Naive B cell (primary cell): ENCODE results near the gene LNP1. TPM values are rescaled to one million over a fixed set of nuclear protein-coding genes. Genes with fewer than 3 reads are reported as not detected.

Experiments
- ATAC-seq, 2 donors: fragments of 150-1000 bp; cut with Tn5 transposase; 2 replicates each; pipeline ENCODE4 v1.10.0; 2021; ENCODE audit warnings: low read depth in 2 of 2, mild to moderate bottlenecking in 2 of 2, moderate library complexity in 2 of 2
- DNase-seq: peaks from one replicate; pipeline ENCODE4 v3.0.0; 2022
- H3K27ac Mint-ChIP-seq, 6 donors: one replicate each; pipeline ENCODE4 v1.8.0; 2020 to 2022; ENCODE audit warnings: mild to moderate bottlenecking in 6 of 6, mixed read lengths in 6 of 6, moderate library complexity in 5 of 6, inconsistent platforms in 2 of 6
- H3K27me3 Mint-ChIP-seq, 3 donors: one replicate each; pipeline ENCODE4 v1.8.0; 2021 to 2022; ENCODE audit warnings: mixed read lengths in 3 of 3, mild to moderate bottlenecking in 1 of 3
- H3K36me3 Mint-ChIP-seq, 2 donors: one replicate each; pipeline ENCODE4 v1.8.0; 2020 to 2022; ENCODE audit warnings: mixed read lengths in 2 of 2, inconsistent platforms in 1 of 2, mild to moderate bottlenecking in 1 of 2
- H3K4me1 Mint-ChIP-seq, 3 donors: one replicate each; pipeline ENCODE4 v1.8.0; 2020 to 2022; ENCODE audit warnings: mixed read lengths in 3 of 3, inconsistent platforms in 1 of 3, mild to moderate bottlenecking in 1 of 3, moderate library complexity in 1 of 3
- H3K4me3 Mint-ChIP-seq, 8 donors: one replicate each; pipeline ENCODE4 v1.8.0; 2020 to 2022; ENCODE audit warnings: mild to moderate bottlenecking in 8 of 8, mixed read lengths in 8 of 8, moderate library complexity in 8 of 8, inconsistent platforms in 2 of 8
- H3K9me3 Mint-ChIP-seq, 7 donors: one replicate each; pipeline ENCODE4 v1.8.0; 2020 to 2022; ENCODE audit warnings: mixed read lengths in 7 of 7, mild to moderate bottlenecking in 5 of 7, inconsistent platforms in 2 of 7, moderate library complexity in 1 of 7
- polyA plus RNA-seq, 6 donors: library from polyadenylated mRNA; unstranded; fragments of 300-500 nt; fragmentation: Illumina TruSeq; gene quantifications; one replicate each; pipeline ENCODE4 v1.2.3, GENCODE V29; 2021; ENCODE audit warnings: low read depth in 6 of 6

LNP1 gene
- polyA plus RNA-seq, 6 donors from 2014 or later, result 0.56 to 1.4 (median 1.0) TPM; not detected in 1

- H3K9me3 Mint-ChIP-seq, result peaks cover 0 to 13% (median 7%) of the 10 kb centered on the region in 7 donors
- no peak overlapping the region for H3K27ac Mint-ChIP-seq
- DNase-seq (no peak), ATAC-seq (no peak)
- H3K36me3 Mint-ChIP-seq, result peaks cover 7 to 10% of the 10 kb centered on the region in 2 donors
- no peaks in the 10 kb centered on the region for H3K27me3 Mint-ChIP-seq
- H3K4me1 Mint-ChIP-seq, result peaks cover 23 to 38% (median 29%) of the 10 kb centered on the region in 3 donors
- H3K4me3 Mint-ChIP-seq, result peak overlapping the region in 1 of 8 donors; percentile 97
These were observed 2.3 kb downstream of the LNP1 start for GRCh38 chr3:100403362-100404249.

GRCh38 chr3:100404250-100404548 is 2.9 kb downstream of the LNP1 start:
- ATAC-seq, result no peak
- no peaks in the 10 kb centered on the region for H3K27me3 Mint-ChIP-seq
- H3K4me1 Mint-ChIP-seq, result peaks cover 23 to 32% (median 23%) of the 10 kb centered on the region in 3 donors
- no peak overlapping the region for H3K27ac Mint-ChIP-seq
- peak overlapping the region in 1 of 8 donors; percentile 97 for H3K4me3 Mint-ChIP-seq
- DNase-seq, result no peak
- H3K36me3 Mint-ChIP-seq, result peaks cover 7 to 10% of the 10 kb centered on the region in 2 donors
- H3K9me3 Mint-ChIP-seq, result peaks cover 0 to 16% (median 7%) of the 10 kb centered on the region in 7 donors

- DNase-seq (no peak), ATAC-seq (no peak)
- no peaks in the 10 kb centered on the region for H3K27me3 Mint-ChIP-seq
- H3K27ac Mint-ChIP-seq, result no peak overlapping the region
- H3K4me1 Mint-ChIP-seq, result peaks cover 3 to 9% (median 4%) of the 10 kb centered on the region in 3 donors
- H3K4me3 Mint-ChIP-seq, result no peak overlapping the region
- H3K9me3 Mint-ChIP-seq, result peaks cover 2 to 16% (median 12%) of the 10 kb centered on the region in 7 donors
- H3K36me3 Mint-ChIP-seq, result peaks cover 22 to 29% of the 10 kb centered on the region in 2 donors
These were observed 5.8 kb downstream of the LNP1 start for GRCh38 chr3:100407164-100407563.

- no peak overlapping the region for H3K27ac Mint-ChIP-seq
- ATAC-seq (no peak), DNase-seq (no peak)
- H3K36me3 Mint-ChIP-seq, result peaks cover 22 to 29% of the 10 kb centered on the region in 2 donors
- peaks cover 0 to 4% (median 2%) of the 10 kb centered on the region in 3 donors for H3K4me1 Mint-ChIP-seq
- no peaks in the 10 kb centered on the region for H3K27me3 Mint-ChIP-seq
- H3K9me3 Mint-ChIP-seq, result peaks cover 2 to 16% (median 12%) of the 10 kb centered on the region in 7 donors
- no peak overlapping the region for H3K4me3 Mint-ChIP-seq
These were observed 6.7 kb downstream of the LNP1 start for GRCh38 chr3:100407977-100408532.

GRCh38 chr3:100411091-100411982 is 10.0 kb downstream of the LNP1 start:
- Mint-ChIP-seq H3K4me1 (no peaks in the 10 kb centered on the region), H3K4me3 (no peak overlapping the region), H3K36me3 (peaks cover 22 to 29% of the 10 kb centered on the region in 2 donors), H3K27me3 (no peaks in the 10 kb centered on the region), H3K9me3 (peaks cover 2 to 16% (median 12%) of the 10 kb centered on the region in 7 donors), H3K27ac (no peak overlapping the region)
- ATAC-seq (no peak), DNase-seq (no peak)

- no peak for ATAC-seq
- peaks cover 0 to 6% (median 3%) of the 10 kb centered on the region in 7 donors for H3K9me3 Mint-ChIP-seq
- H3K27ac Mint-ChIP-seq, result peak overlapping the region in 2 of 6 donors; percentile 0 to 2
- no peak overlapping the region for H3K4me3 Mint-ChIP-seq
- no peak for DNase-seq
- no peaks in the 10 kb centered on the region for H3K27me3 Mint-ChIP-seq
- peaks cover 0 to 4% (median 0%) of the 10 kb centered on the region in 3 donors for H3K4me1 Mint-ChIP-seq
- peaks cover 15 to 20% of the 10 kb centered on the region in 2 donors for H3K36me3 Mint-ChIP-seq
These were observed 11.7 kb downstream of the LNP1 start for GRCh38 chr3:100412912-100413590.

- Mint-ChIP-seq H3K4me3 (no peak overlapping the region), H3K27ac (peak overlapping the region in 2 of 6 donors; percentile 0 to 2), H3K36me3 (peaks cover 15 to 19% of the 10 kb centered on the region in 2 donors), H3K27me3 (no peaks in the 10 kb centered on the region), H3K9me3 (peaks cover 0 to 6% (median 2%) of the 10 kb centered on the region in 7 donors), H3K4me1 (peaks cover 0 to 4% (median 0%) of the 10 kb centered on the region in 3 donors)
- ATAC-seq (no peak), DNase-seq (no peak)
These were observed 12.3 kb downstream of the LNP1 start for GRCh38 chr3:100413613-100414012.

GRCh38 chr3:100416176-100416575 is 14.8 kb downstream of the LNP1 start:
- no peak for ATAC-seq
- no peak for DNase-seq
- peaks cover 0 to 3% (median 1%) of the 10 kb centered on the region in 7 donors for H3K9me3 Mint-ChIP-seq
- H3K36me3 Mint-ChIP-seq, result peaks cover 5 to 7% of the 10 kb centered on the region in 2 donors
- H3K27me3 Mint-ChIP-seq, result no peaks in the 10 kb centered on the region
- no peak overlapping the region for H3K27ac Mint-ChIP-seq
- no peak overlapping the region for H3K4me3 Mint-ChIP-seq
- H3K4me1 Mint-ChIP-seq, result peaks cover 0 to 14% (median 3%) of the 10 kb centered on the region in 3 donors

GRCh38 chr3:100416863-100417262 is 15.5 kb downstream of the LNP1 start:
- DNase-seq (no peak), ATAC-seq (no peak)
- H3K27me3 Mint-ChIP-seq, result no peaks in the 10 kb centered on the region
- peaks cover 0 to 14% (median 3%) of the 10 kb centered on the region in 3 donors for H3K4me1 Mint-ChIP-seq
- H3K9me3 Mint-ChIP-seq, result no peaks in the 10 kb centered on the region
- H3K4me3 Mint-ChIP-seq, result no peak overlapping the region
- H3K27ac Mint-ChIP-seq, result no peak overlapping the region
- H3K36me3 Mint-ChIP-seq, result peaks cover 0 to under 1% of the 10 kb centered on the region in 2 donors

GRCh38 chr3:100419406-100419805 is 18.1 kb downstream of the LNP1 start:
- DNase-seq, result no peak
- peak; percentile 51 to 76 for ATAC-seq
- no peaks in the 10 kb centered on the region for H3K27me3 Mint-ChIP-seq
- H3K4me1 Mint-ChIP-seq, result peaks cover 0 to 14% (median 3%) of the 10 kb centered on the region in 3 donors
- no peaks in the 10 kb centered on the region for H3K9me3 Mint-ChIP-seq
- H3K4me3 Mint-ChIP-seq, result no peak overlapping the region
- no peaks in the 10 kb centered on the region for H3K36me3 Mint-ChIP-seq
- no peak overlapping the region for H3K27ac Mint-ChIP-seq

- no peak for DNase-seq
- Mint-ChIP-seq H3K36me3 (no peaks in the 10 kb centered on the region), H3K4me3 (no peak overlapping the region), H3K27me3 (no peaks in the 10 kb centered on the region), H3K4me1 (peaks cover 0 to 14% (median 3%) of the 10 kb centered on the region in 3 donors), H3K9me3 (no peaks in the 10 kb centered on the region), H3K27ac (no peak overlapping the region)
- no peak for ATAC-seq
These were observed 19.5 kb downstream of the LNP1 start for GRCh38 chr3:100420885-100421284.

- no peaks in the 10 kb centered on the region for H3K36me3 Mint-ChIP-seq
- no peak overlapping the region for H3K4me3 Mint-ChIP-seq
- ATAC-seq (no peak), DNase-seq (no peak)
- no peaks in the 10 kb centered on the region for H3K27me3 Mint-ChIP-seq
- H3K9me3 Mint-ChIP-seq, result no peaks in the 10 kb centered on the region
- peaks cover 0 to 10% (median 3%) of the 10 kb centered on the region in 3 donors for H3K4me1 Mint-ChIP-seq
- no peak overlapping the region for H3K27ac Mint-ChIP-seq
These were observed 22.3 kb downstream of the LNP1 start for GRCh38 chr3:100423611-100424010.

GRCh38 chr3:100424261-100424660 is 22.9 kb downstream of the LNP1 start:
- DNase-seq, result no peak
- H3K27ac Mint-ChIP-seq, result no peak overlapping the region
- H3K36me3 Mint-ChIP-seq, result no peaks in the 10 kb centered on the region
- peaks cover 0 to 8% (median 3%) of the 10 kb centered on the region in 3 donors for H3K4me1 Mint-ChIP-seq
- H3K27me3 Mint-ChIP-seq, result no peaks in the 10 kb centered on the region
- H3K4me3 Mint-ChIP-seq, result no peak overlapping the region
- no peaks in the 10 kb centered on the region for H3K9me3 Mint-ChIP-seq
- no peak for ATAC-seq
